GM21515 (cell line): ENCODE measurements around the gene DPYSL3.
A peak's percentile ranks its signal among the peaks of the same experiment; 100 is the strongest.

Experiments
- ATAC-seq: cut with Tn5 transposase; IDR thresholded peaks from one replicate; pipeline ENCODE4 v1.9.1; 2021; ENCODE audit not compliant: unreplicated experiment

DPYSL3 gene

DNA sequence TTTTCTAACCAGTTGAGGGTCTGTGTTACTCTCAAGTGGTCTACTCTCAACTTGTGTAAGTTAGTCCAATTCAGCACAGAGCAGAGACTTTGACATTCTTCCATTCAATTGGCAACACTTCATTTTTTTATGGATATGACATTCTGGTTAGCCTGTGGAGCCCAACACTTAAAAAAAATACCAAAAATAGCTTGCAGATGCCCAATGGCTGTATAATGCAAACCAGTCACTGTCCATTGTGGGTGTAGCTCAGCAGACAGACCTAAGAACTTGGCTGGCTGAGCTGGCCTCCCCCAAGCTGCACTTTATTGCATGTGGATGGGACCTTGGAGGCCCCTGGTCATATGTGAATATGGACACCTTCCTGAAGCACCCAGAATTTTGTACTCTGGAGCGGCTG is 103.2 kb downstream of the DPYSL3 start:
- no peak for ATAC-seq

DNA sequence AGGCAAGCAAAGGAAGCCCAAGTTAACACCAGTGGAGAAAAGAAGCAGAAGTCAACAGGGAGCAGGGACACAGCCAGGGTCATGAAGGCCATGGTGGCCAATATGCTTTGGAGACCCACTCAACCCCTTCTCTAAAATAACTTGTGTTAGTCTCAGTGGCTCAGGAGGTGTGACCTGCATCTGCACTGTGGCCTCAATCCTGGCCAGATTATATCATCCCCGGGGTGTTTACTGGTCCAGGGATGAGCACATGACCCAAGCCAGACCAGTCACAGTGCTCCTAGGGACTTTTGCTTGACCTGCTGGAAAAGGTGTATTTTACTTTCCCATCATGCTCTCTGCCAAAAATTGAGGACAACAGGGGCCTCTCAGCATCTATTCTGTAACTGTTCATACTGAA is 105.2 kb downstream of the DPYSL3 start:
- ATAC-seq = no peak

DNA sequence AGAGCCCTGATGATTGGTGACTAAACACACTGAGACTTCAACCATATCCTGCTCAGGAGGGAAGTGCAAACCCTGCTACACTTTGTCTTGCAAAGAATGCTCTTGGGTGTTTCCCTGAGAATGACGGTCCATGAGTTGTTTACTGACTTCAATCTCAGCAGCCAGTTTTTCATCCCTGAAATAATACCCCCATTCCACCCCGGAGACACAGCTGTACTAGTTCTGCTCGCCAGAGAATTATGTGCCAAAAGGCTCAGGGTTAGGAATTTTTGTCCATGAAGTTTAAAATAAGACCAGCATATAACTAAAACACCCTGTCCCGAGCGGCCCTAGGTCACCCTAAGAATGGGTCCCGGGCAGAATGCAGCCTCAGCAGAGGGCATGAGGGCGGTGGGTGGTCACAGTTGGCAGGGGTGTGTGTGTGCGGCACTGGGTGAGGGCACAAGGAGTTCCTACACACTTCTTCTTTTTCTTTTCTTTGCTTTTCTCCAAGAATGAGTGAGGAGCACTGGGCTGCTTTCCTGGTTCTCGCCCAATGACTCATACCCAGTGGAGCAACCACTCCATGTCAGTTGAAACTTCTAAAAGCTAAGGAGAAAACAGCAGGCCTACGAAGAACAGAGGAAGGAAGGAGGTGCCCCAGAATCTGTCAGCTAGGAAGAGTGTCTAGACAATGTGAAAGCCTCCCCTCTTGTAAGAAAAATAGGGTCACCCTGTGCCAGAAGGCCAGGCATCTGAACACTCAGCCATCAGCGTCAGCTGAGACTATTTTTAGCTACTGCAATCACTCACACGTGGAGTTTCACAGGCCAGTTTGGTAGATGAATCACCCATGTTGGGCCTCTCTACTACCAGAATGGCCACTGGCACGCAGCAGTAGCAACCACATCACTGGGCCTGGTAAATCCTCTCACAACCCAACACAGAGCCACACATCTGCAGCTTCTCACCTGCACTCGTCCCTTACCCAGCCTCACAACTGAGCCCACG is 105.9 kb downstream of the DPYSL3 start:
- peak; percentile 92 for ATAC-seq

DNA sequence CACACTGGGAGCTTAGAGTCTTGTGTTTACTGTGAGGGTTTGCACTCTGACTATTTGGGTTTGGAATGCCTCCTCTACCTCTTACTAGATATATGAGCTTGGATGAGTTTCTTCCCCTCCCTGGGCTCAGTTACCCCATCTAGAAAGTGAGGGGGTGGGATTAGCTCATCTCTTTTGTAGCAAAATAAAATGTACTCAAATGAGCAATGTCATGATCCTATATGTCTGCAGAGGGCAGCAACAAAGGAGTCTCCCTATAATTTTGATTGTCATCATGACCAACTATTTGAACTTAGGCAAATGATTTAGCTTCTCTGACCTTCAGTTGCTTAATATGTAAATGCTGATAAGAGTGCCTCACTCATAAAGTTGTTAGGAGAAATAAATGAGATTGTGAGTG is 109.0 kb downstream of the DPYSL3 start:
- no peak for ATAC-seq

DNA sequence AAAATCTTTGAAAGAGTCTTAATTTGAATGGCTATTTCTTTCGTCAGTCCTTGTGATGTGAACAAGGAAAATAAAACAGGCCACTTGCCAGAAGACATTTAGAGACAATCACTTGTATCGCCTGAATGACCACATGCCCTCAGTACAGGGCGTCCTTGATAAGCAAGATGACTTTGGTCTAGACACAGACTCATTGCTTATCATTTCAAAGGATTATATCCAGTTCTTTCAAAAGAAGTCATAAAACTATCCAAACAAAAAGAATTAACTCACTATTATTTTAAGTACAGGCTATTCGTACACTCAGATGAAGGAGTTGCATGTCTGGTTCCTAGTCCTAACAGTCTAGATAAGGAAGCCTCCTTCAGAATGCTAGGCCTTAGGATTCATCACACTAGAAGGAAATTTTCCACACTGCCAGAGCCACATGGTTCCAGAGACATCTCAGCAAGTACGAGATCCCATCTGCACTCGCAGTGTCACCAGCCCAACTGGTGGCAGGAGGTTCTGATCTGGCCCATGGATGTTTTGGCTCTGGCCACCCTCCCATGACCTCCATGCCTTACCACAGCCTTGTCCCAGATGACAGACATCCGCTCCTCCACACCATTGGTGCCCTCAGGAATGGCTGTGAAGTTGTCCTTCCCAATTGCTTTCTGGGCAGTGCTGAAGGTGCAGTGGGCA is 109.6 kb downstream of the DPYSL3 start:
- ATAC-seq = no peak

DNA sequence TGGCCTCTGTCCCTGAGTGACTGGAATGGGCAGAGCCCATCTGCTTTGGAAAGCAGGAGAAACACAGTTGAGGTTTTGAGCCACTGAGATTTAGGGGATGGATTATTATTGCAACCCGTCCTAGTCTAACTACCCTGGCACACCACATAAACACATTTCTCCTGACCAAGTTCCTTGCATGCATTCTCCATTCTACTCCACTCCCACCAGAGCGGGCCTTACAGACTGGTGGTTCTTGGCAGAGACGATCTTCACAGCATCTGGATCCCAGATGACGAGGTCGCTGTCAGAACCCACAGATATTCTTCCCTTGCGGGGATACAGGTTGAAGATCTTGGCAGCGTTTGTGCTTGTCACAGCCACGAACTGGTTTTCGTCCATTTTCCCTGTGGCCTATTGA is 111.0 kb downstream of the DPYSL3 start:
- ATAC-seq = no peak

DNA sequence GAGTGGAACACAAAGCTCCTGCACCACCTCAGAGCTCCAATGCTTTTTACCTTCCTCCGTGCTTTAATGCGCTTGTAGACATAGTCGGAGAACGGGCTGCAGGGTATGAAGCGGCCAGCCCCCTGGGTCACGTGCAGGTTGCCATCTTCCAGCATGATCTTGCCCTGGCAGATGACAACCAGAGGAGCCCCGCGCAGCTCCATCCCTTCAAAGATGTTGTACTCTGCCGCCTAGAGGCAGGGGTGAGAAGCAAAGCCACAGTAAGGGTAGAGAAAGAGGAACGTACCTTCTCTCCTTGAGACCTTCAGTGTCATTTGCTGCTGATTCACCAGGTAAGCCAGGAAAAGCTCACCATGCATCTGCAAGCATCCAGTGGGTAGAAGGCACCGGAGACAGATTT is 112.3 kb downstream of the DPYSL3 start:
- no peak for ATAC-seq

DNA sequence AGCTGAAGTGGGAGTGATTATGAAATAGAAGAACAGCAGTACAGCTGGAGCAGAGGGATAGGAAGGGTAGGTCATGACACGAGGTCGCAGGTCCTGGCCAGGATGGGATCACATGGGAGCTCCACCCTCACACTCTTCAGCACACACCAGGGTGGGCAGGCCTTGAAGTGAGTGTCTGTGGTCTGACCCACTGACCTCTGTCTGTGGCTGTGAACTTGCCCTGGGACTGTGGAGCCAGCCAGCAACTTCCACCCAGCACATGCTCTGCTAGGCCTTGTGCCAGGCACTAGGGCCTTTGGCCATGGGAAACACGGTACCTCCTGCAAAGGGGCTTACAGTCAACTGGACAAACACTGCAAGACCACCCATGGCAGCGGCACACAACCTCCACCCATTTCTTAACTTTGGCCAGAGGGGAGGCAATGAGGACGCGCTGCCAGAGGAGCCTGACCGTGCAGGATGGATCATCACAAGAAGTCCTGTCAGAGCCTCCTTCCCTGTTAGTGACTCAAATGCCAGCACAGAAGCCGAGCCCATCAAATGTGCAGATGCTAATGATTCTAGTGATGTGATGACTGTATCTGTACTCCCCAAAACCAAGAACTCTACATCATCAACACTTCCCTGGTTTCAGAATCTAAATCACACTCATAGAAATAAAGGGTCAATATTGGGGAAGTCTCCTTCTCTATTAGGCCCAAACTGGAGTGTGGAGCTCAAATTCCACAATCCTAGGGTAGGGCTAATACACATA is 113.6 kb downstream of the DPYSL3 start:
- no peak for ATAC-seq

DNA sequence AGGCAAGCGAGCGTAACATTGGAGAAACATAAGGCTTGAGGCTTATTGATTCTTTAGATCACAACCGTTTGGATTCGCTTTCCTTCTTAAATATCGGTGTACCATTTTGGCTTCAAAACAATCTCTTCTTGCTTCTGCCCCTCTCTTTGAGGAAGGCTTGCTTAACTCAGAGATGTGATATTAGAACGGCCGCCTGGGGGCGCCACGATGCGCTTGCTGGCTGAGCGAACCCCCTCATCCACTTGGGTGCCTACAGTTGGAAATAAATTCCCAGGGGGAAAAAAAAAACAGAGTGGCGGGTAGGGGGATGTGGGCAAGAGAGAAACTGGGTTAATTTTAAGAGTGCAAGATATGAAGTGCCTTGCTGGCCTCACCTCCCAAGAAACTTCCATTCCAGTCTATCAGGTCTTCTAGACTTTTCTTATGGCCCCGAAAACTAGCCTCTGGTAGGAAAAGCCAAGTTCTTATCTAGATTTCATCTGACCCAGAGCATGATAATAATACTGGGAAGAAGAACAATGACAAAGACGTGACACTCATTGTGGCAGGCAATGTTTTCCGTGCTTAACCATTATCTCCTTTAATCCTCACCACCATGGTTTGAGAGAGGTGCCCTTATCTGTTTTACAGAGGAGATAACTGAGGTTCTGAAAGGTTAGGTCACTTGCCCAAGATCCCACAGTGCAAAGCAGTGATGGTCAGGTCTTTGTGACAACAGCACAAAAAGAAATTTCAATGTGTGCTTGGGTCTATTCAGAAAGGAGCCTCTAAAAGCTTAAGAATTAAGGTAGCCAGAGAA is 115.8 kb downstream of the DPYSL3 start:
- ATAC-seq = no peak

DNA sequence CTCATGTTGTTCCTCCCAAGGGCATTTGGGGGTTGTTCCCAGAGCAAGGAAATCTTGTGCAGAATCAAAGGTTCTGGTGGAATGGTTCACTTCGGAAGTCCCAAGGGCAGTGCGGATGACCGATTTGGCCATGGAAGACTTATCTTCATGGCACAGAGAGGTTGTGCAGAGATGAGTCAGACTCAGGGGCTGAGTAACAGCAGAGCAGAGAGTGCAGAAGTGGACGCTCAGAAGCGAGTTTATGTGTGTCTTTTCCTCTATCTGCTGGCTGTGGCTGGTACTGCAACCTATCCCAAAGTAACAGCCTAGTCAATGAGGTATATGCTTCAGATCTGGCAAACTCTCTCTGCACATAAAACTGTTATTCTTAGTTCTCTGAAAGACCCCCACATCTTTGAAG is 118.1 kb downstream of the DPYSL3 start:
- ATAC-seq = peak; percentile 95

DNA sequence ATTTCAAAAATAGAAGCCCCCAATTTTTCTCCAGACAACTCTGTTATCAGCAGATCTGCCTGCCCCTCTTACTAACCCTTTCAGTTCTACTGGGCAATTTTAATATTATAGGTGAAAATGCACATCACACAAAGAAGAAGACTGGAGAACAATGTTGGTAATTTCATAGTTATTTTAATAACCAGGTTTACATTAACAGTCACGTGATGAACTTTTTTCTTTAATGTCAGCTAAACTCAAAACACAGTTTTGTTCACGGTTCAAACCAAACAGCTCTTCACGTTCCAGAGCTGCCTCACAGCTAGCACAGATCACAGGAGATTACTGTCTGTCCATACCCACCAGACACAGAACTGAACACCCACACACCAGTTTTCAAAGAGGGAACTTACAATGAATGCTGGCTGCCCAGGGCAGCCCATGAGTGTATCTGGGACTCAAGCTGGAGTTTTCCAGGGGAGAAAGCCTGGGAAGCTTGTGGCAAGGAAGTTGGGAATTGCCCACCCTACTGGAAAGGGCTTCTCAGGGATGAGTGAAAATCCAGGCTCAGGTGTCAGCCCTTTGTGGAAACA is 119.1 kb downstream of the DPYSL3 start:
- ATAC-seq = no peak

DNA sequence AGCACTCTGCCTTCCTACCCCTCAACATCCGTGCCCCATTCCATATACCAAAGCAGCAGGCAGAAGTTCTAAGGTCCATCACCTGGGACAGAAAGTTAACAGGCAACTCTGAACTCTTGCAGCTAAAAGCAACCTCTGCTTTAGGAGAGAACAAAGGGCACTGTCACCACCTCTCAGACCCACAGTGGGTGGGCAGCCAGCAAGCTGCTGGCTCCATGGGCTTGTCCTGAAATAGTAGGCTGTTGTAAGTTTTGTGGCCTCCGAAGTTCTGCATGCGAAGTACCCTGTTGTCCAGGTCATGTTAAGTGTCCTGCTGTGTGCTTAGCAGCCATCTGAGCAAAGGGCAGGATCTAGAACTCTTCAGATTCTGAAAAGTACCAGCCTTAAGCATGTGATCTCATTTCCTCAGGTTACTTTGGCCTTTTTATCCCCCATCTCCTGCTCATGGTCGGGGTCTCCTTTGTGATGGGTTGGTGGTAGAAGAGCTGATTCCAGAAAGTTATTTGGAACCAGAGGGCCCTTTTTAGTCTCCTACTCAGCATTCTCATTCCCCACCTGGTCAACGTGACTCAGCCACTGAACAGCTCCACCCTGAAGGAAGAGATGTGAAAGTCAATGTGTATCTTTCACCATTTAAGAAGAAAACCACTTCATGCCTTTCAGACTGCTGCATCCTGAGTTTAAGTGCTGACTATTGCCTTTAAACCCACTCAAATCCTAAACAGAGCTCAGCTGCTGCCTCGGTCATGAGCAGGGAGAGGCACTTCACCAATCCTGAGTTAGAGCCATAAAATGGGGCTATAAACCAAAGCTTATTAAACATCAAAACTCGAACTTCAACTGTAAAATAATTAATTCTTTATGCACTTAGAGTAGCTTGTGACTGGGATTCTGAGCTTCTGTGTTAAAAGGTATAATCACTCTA is 121.4 kb downstream of the DPYSL3 start:
- ATAC-seq = no peak

DNA sequence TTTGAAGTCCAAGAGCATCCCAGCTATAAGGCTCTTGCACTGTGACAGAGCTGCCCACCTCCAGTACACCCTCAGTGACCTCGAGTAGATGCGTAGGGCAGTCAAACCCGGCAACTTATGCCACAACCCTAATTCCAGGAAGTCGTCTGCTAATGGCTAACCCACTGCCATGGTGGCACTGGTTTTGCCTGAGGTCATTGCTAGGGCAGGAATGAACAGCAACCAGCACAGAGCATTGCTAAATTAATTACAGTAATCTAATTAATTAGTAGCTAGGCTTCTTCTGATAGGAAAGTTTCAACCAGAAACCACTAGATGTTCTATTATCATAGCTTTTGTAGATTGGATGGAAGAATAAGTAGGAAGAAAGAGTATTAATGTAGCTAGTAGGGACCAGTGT is 122.8 kb downstream of the DPYSL3 start:
- no peak for ATAC-seq

DNA sequence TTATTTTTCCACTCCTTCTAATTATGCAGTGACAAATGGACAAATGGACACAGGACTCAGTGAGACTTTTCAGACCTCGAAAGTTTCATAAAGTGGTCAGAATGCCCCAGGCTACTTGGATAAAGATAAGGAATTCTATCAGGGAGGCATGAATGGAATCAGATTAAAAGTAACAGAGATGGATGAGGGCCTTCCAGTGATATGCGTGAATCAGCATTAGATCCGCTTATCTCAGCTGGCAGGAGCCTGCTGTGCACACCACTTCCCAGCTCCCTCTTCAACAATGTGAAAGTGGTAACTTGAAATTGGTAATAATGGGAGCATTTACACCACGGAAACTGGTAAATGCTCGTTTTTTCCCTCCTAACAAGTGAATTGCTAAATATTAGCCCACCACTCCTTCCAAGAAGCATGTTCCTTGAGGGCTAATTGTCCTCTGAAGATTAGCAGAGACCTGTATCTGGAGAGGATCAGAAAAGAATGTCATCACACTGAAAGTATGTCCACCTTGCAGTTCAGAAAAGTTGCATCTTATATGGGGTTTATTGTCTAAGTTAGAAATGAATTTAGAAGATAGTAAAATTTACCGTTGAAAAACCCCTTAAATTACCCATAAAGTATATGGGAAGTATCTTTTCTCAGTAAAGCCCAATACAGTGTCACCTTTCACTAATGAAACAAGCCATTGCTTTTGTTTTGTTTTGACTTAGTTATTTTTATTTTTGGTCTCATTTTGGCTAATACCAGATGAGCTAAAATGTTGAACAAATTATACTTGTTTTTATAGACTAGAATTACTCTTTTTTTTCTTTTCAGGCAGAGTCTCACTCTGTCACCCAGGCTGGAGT is 125.3 kb downstream of the DPYSL3 start:
- no peak for ATAC-seq

DNA sequence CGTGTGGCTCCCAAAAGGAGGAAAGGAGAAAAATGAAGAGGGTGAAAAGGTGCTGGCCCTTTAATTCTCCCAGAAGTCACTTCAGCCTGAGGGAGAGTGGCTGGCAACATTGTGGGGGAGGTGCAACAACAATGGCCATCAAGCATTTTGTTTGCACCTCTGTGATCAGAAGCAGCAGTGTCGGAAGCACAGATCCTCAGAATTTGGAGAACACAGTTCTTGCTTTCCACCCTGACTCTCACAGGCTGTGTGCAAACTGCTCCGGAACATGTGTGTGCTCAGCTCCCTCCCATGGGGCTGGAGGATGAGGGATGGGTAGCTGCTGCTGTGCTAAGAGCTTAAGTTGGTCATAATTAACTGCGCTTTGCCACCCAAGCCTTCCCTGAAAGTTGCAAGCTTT is 127.1 kb downstream of the DPYSL3 start:
- ATAC-seq = no peak

DNA sequence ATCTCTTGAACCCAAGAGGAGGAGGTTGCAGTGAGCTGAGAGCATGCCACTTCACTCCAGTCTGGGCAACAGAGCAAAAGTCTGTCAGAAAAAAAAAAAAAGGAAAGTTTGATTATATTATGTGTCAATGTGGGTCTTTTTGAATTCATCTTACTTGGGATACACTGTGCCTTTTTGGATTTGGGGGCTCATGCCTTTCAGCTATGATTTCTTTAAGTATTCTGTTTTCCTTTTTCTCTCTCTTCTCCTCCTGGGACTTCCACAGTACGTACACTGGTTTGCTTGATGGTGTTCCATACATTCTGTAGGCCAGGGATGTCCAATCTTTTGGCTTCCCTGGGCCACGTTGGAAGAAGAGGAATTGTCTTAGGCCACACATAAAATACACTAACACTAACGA is 128.3 kb downstream of the DPYSL3 start:
- no peak for ATAC-seq

DNA sequence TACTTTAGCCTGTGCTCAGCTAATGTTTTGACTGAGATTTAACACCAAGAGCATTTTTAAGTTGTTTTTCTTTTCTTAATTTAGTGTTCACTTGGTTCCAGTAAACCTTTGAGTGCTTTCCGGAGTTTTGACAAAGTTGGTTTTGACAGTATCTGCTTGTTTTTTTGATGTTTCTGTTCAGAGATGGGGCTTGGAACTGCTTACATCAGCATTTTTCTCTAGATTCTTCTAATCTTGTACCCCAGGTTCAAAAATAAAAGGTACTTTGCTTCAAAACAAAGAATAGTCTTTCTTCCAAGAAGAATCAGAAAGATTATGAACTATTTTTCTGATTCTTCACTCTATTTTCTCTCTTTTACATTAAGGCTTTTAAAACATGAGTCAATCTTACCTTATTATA is 132.2 kb downstream of the DPYSL3 start:
- no peak for ATAC-seq

DNA sequence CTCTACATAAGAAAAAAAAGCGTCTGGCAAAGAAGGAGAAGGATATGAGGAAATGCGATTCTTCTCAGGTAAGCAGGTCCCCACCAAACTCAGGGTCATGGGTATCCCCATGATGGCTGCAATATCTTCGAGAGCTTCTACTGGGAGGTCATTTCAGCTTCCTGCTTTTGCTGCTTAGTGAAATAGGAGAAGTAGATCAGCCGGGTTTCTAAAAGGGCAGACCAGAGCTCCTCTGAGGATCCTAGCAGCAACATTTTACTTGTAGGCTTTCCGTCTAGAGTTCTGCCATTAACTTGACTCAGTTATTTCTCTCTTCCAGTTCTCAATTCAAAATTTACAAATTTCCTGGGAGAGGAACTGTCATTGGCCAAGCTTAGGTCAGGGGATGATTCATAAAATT is 134.7 kb downstream of the DPYSL3 start:
- no peak for ATAC-seq
